Measurements from ENCODE around the gene ROBO1.
"Not testable (repeated sequence)": the region's sequence is repeated elsewhere in the genome, so short reads cannot be mapped to it uniquely, and the experiment has no call there.

GRCh38 chr3:79299949-79300635 lies 467.7 kb downstream of the ROBO1 start:
- TF ChIP-seq, protein P1, sequence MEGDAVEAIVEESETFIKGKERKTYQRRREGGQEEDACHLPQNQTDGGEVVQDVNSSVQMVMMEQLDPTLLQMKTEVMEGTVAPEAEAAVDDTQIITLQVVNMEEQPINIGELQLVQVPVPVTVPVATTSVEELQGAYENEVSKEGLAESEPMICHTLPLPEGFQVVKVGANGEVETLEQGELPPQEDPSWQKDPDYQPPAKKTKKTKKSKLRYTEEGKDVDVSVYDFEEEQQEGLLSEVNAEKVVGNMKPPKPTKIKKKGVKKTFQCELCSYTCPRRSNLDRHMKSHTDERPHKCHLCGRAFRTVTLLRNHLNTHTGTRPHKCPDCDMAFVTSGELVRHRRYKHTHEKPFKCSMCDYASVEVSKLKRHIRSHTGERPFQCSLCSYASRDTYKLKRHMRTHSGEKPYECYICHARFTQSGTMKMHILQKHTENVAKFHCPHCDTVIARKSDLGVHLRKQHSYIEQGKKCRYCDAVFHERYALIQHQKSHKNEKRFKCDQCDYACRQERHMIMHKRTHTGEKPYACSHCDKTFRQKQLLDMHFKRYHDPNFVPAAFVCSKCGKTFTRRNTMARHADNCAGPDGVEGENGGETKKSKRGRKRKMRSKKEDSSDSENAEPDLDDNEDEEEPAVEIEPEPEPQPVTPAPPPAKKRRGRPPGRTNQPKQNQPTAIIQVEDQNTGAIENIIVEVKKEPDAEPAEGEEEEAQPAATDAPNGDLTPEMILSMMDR (conservative IDR thresholded peaks at IDR 0.05), result not testable (repeated sequence)
- not testable (repeated sequence) for TF ChIP-seq ZFX (IDR thresholded peaks at IDR 0.05)
